Stimulated activated CD4-positive, alpha-beta T cell treated with anti-CD3 and anti-CD28 coated beads, Interleukin-2, amount 100 ng/mL, for 4 hours (primary cell): ENCODE measurements around the gene MLX.
"Not testable (repeated sequence)": the region's sequence is repeated elsewhere in the genome, so short reads cannot be mapped to it uniquely, and the experiment has no call there.

ENCODE experiments used
- DNase-seq: peaks from one replicate; pipeline ENCODE4 v3.0.0-alpha.2; 2020; ENCODE audit warnings: low read depth

MLX gene

GRCh38 chr17:42536372-42537155 lies 30.3 kb upstream of the MLX start:
- DNase-seq, result peak; percentile 61

- no peak for DNase-seq
These were observed 29.6 kb upstream of the MLX start for GRCh38 chr17:42537156-42537805.

GRCh38 chr17:42537826-42538451 lies 29.0 kb upstream of the MLX start:
- DNase-seq, result no peak

- no peak for DNase-seq
These were observed 28.4 kb upstream of the MLX start for GRCh38 chr17:42538482-42538881.

DNA sequence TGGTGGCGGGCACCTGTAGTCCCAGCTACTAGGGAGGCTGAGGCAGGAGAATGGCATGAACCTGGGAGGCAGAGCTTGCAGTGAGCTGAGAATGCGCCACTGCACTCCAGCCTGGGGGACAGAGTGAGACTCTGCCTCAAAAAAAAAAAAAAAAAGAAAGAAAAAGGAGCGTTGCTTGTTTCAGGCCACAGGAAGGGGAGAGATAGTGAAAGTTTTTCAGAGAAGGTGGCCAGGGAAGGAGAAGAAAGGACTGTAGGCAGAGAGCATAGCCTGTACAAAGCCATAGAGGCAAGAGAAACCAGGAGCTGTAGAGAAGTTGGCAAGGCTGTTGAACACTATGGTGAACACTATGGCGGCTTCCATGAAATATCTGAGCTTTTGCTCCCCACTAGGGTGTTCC lies 26.3 kb upstream of the MLX start:
- not testable (repeated sequence) for DNase-seq

GRCh38 chr17:42541041-42541833 lies 25.7 kb upstream of the MLX start:
- DNase-seq, result peak; percentile 31

- DNase-seq, result no peak
These were observed 23.5 kb upstream of the MLX start for GRCh38 chr17:42543190-42544079.

- DNase-seq, result no peak
These were observed 22.0 kb upstream of the MLX start for GRCh38 chr17:42544874-42545283.

DNA sequence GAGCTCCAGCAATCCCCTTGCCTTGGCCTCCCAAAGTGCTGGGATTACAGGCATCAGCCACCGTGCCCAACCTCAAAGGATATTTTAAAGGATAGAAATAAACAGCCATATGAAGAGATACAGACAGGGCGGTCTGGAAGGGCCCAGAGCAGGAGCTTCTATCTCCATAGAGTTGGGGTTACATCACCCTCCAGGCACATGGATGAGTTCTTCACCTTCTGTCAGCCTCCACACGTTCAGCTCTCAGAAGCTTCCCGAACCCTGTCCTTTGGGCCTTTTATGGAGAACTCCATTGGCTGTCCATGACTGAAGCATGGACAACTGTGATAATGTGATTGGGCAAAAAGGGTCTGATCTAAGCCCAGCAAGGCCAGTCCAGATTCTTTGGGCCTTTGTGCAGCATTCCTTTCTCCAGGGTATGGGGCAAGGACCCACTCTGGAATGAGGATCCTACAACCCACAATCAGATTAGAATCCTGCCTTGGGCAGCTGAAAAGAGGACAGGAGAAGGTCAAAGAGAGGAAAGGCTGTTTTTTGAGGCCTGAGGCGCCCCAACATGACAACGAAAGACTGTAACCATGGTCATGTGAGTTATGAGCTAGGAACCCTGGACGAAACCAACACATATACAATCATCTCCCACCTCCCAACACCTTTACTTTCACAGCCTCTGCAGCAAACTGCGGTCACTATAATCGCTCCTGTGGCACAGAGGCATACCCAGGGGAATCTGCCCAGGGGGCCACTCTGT lies 21.0 kb upstream of the MLX start:
- not testable (repeated sequence) for DNase-seq

DNA sequence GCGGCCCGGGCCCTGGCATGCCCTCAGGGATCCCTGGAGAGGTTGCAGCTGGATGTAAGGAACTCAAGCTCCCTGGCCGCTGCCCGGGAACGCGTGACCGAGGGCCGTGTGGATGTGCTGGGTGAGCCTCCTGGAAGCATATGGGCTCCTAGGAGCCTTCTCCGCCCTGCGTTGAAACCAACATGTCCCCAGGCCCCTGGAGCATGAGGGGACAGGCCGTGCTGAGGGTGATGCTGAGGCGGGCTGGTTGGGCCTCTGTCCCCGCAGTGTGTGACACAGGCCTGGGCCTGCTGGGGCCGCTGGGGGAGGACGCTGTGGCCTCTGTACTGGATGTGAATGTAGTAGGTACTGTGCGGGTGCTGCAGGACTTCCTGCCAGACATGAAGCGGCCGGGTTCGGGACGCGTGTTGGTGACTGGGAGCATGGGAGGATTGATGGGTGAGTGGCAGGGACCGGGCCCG lies 19.9 kb upstream of the MLX start:
- no peak for DNase-seq

- no peak for DNase-seq
These were observed 19.2 kb upstream of the MLX start for GRCh38 chr17:42547698-42548069.

DNA sequence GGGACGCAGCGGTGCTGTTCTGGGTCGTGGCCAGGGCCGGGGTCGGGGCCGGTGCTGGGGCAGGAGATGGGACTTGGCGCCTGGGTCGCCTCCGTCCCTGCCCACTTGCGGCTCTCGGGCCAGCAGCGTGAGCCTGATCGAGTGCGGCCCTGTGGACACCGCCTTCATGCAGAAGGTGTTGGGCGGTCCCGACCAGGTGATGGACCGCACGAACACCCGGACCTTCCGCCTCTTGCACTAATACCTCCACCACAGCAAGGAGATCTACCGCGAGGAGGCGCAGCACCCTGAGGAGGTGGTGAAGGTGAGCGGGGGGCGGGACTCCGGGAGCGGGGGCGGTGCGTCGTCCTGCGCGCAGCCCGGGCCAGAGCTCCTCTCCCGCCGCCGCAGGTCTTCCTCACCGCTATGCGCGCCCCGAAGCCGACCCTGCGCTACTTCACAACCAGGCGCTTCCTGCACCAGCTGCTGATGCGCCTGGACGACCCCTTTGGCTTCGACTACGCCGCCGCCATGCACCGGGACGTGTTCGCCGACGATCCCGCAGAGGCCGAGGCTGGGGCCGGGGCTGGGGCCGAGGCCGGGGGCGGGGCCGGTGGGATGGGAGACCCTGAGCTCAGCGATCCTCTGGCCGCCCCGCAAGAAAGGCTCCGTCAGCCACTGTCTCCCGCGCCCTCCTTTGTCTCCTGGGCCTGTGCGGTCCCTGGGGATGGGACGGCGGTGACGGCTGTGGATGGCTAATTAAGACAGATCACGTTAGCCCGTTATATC lies 18.6 kb upstream of the MLX start:
- peak; percentile 71 for DNase-seq

DNA sequence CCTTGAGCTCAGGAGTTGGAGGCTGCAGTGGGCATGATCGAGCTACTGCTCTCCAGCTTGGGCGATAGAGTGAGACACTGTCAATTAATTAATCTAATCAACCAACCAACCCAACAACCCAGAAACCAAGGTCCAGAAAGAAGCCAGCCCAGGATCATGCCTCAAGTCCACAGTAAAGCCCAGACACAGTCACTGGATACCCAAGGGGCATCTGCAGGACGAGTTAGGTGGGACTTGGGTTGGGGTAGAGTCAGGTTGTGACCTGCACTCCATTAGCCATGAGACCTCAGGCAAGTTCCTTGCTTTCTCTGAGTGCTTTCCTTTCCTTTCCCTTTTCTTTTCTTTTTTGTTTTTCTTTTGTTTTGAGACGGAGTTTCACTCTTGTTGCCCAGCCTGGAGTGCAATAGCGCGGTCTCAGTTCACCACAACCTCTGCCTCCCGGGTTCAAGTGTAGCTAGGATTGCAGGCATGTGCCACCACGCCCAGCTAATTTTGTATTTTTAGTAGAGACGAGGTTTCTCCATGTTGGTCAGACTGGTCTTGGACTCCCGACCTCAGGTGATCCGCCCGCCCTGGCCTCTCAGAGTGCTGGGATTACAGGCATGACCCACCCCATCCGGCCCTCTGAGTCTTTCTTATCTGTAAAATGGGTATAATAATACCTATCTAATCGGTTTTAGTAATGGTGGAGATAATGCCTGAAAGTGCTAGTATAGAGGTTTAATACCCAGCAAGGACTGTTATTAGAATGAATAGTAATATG lies 17.7 kb upstream of the MLX start:
- no peak for DNase-seq

DNA sequence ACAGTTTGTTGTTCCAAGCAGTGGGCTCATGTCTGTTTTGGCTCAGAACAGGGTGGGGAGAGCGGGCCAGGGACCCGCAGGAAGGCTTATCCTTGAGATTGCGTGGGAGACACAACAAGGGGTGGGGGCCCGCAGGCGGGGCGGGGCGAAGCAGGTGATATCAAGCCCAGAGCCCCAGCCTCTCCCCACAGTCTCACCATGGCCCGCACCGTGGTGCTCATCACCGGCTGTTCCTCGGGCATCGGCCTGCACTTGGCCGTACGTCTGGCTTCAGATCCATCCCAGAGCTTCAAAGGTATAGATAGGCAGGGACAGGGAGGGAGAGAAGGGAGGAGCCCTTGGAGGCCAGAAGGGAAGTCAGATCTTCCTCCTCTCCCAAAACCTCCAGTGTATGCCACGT lies 14.2 kb upstream of the MLX start, which contains the start of gene HSD17B1:
HSD17B1 (plus strand) TSS at position 188 of the 400 bp plus-strand sequence; CDS start at position 199, 11 bp downstream.
- not testable (repeated sequence) for DNase-seq

DNA sequence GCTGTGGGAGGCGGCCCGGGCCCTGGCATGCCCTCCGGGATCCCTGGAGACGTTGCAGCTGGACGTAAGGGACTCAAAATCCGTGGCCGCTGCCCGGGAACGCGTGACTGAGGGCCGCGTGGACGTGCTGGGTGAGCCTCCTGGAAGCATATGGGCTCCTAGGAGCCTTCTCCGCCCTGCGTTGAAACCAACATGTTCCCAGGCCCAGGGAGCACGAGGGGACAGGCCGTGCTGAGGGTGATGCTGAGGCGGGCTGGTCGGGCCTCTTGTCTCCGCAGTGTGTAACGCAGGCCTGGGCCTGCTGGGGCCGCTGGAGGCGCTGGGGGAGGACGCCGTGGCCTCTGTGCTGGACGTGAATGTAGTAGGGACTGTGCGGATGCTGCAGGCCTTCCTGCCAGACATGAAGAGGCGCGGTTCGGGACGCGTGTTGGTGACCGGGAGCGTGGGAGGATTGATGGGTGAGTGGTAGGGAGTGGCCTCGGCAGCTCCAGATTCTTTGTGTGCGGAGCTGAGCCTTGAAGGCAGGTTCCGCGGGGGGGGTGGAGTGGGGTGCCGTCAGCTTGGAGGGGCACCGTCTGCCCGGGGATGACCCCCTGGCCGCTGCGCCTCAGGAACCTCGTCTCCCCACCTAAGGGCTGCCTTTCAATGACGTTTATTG lies 13.6 kb upstream of the MLX start:
- DNase-seq, result no peak

DNA sequence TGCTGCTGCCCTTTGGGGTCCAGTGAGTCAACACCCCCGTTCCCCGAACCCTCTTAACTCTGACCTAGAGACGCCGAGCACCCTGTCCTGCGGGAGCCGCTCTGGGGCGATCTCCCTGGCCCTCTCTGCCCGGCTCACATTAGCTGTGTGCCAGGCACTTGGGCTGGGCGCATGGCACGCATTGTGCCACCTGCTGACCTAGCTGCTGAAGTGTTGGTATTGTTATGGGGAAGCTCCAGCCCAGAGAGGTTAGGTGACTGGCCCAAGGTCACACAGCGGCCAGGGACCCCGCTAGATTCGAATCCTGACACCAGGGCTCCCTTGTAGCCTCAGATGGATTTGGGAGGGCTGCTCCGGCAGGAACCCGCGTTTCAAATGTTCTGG lies 13.0 kb upstream of the MLX start:
- no peak for DNase-seq

GRCh38 chr17:42554250-42555121 lies 12.4 kb upstream of the MLX start:
- DNase-seq, result peak; percentile 49
